Endothelial cell of umbilical vein (primary cell): ENCODE measurements around the gene NDUFA6. TPM values are rescaled to one million over a fixed set of nuclear protein-coding genes. Genes with fewer than 3 reads are reported as not detected.

Source experiments
- BruUV-seq: library from RNA; stranded (reverse); fragments of 400-500 nt; replicated peaks from 2 replicates; lab custom pipeline; 2021; lab: Mats Ljungman, UMichigan
- CTCF ChIA-PET: fragments of 300-600, 350-600 bp; sonication (Branson Sonifier 250); formaldehyde crosslinking; loops from one replicate; lab custom pipeline; 2021; ENCODE audit warnings: antibody characterized with exemption, inconsistent platforms; lab: Charles Lee
- POLR2A ChIA-PET: fragments of 300-600, 350-600 bp; sonication (Branson Sonifier 250); formaldehyde crosslinking; loops from one replicate; lab custom pipeline; 2021; ENCODE audit warnings: antibody characterized with exemption, inconsistent platforms; lab: Charles Lee
- DNase-seq: peaks from one replicate; pipeline ENCODE4 v3.0.0-alpha.2; 2011; ENCODE audit warnings: low read depth, low spot score
- FAIRE-seq: peaks from 2 replicates; lab custom pipeline; 2011; peaks lifted over from hg19 to GRCh38; lab: Jason Lieb, UNC
- H2AFZ ChIP-seq: 2 replicates; pipeline ENCODE4 v1.6.0; 2012; ENCODE audit warnings: low read depth, low read length, control low read depth, inconsistent platforms
- H3K27ac ChIP-seq: 2 replicates; pipeline ENCODE4 v1.5.1; 2011; ENCODE audit warnings: low read depth, mild to moderate bottlenecking, control low read depth, low read length, moderate library complexity; ENCODE audit not compliant: insufficient read depth
- H3K27me3 ChIP-seq, 2 experiments: 2 replicates each; pipeline versions ENCODE4 v1.6.0 to v1.6.1; 2011; ENCODE audit warnings: low read length in 2 of 2, mixed read lengths in 1 of 2; ENCODE audit not compliant: control insufficient read depth in 2 of 2, insufficient read depth in 2 of 2
- H3K36me3 ChIP-seq, 2 experiments: 2 replicates in 1 of 2; 3 replicates in 1 of 2; pipeline ENCODE4 v1.5.1; 2011; ENCODE audit warnings: low read length in 2 of 2, mild to moderate bottlenecking in 1 of 2, moderate library complexity in 1 of 2; ENCODE audit not compliant: control insufficient read depth in 2 of 2, insufficient read depth in 2 of 2; ENCODE audit errors: extremely low read depth in 1 of 2
- H3K4me1 ChIP-seq: 3 replicates; pipeline ENCODE4 v1.5.1; 2011; ENCODE audit warnings: mild to moderate bottlenecking, low read length; ENCODE audit not compliant: control insufficient read depth, insufficient read depth; ENCODE audit errors: extremely low read depth
- H3K4me2 ChIP-seq: 2 replicates; pipeline ENCODE4 v1.6.1; 2011; ENCODE audit warnings: low read length, control low read depth, mixed read lengths; ENCODE audit not compliant: insufficient read depth
- H3K4me3 ChIP-seq, 3 experiments: fragments of 200-600 bp in 1 of 3; sonication (generic), shearing (Covaris generic) in 1 of 3; replicated peaks in 1 of 3; 2 replicates each; pipeline ENCODE4 v1.5.1; 2011 to 2016; ENCODE audit warnings: control low read depth in 3 of 3, low read length in 3 of 3, mild to moderate bottlenecking in 2 of 3, inconsistent platforms in 1 of 3, low read depth in 1 of 3, moderate library complexity in 1 of 3; ENCODE audit not compliant: insufficient read depth in 1 of 3
- H3K79me2 ChIP-seq: 2 replicates; pipeline ENCODE4 v1.6.0; 2012; ENCODE audit warnings: low read length, inconsistent platforms; ENCODE audit not compliant: control insufficient read depth, insufficient read depth
- H3K9ac ChIP-seq: replicated peaks from 2 replicates; pipeline ENCODE3; 2011; ENCODE audit warnings: low read length, control low read depth; ENCODE audit not compliant: insufficient read depth; ENCODE audit errors: extremely low read depth
- H3K9me1 ChIP-seq: replicated peaks from 3 replicates; pipeline ENCODE4 v1.6.0; 2011; ENCODE audit warnings: mild to moderate bottlenecking, low read length; ENCODE audit not compliant: control insufficient read depth, insufficient read depth; ENCODE audit errors: extremely low read depth
- H3K9me3 ChIP-seq: replicated peaks from 2 replicates; pipeline ENCODE4 v1.5.1; 2012; ENCODE audit warnings: low read length, inconsistent platforms; ENCODE audit not compliant: control insufficient read depth, insufficient read depth
- H4K20me1 ChIP-seq: replicated peaks from 2 replicates; pipeline ENCODE3; 2011; ENCODE audit warnings: mild to moderate bottlenecking, low read length; ENCODE audit not compliant: control insufficient read depth, insufficient read depth; ENCODE audit errors: extremely low read depth
- EZH2 ChIP-seq: IDR thresholded peaks from 2 replicates; pipeline ENCODE4 v1.6.1; 2012; ENCODE audit warnings: borderline replicate concordance, low read depth, mild to moderate bottlenecking, moderate library complexity, low read length, inconsistent platforms; ENCODE audit not compliant: severe bottlenecking
- FOS ChIP-seq: IDR thresholded peaks from 2 replicates; pipeline ENCODE4 v1.6.1; 2011; ENCODE audit warnings: mild to moderate bottlenecking, low read length, moderate library complexity, borderline replicate concordance; ENCODE audit not compliant: insufficient read depth
- GATA2 ChIP-seq: IDR thresholded peaks from 2 replicates; pipeline ENCODE4 v1.7.0; 2011; ENCODE audit warnings: low read depth, mild to moderate bottlenecking, moderate library complexity, mixed read lengths, low read length; ENCODE audit not compliant: insufficient read length, insufficient read depth
- JUN ChIP-seq: IDR thresholded peaks from 2 replicates; pipeline ENCODE4 v1.6.1; 2011; ENCODE audit warnings: borderline replicate concordance, low read depth; ENCODE audit not compliant: insufficient read length, insufficient read depth
- MAX ChIP-seq: IDR thresholded peaks from 2 replicates; pipeline ENCODE4 v1.6.1; 2011; ENCODE audit not compliant: insufficient read depth, insufficient read length
- MYC ChIP-seq: IDR thresholded peaks from one replicate; pipeline ENCODE4 v1.6.1; 2011; ENCODE audit warnings: mild to moderate bottlenecking, low read depth, low read length
- POLR2A ChIP-seq: IDR thresholded peaks from 2 replicates; pipeline ENCODE4 v1.6.1; 2012; ENCODE audit warnings: low read depth, mild to moderate bottlenecking, control low read depth, low read length
- POLR2AphosphoS5 ChIP-seq: IDR thresholded peaks from 2 replicates; pipeline ENCODE4 v1.6.1; 2012; ENCODE audit warnings: low read depth, mild to moderate bottlenecking, control low read depth, low read length, moderate library complexity; ENCODE audit not compliant: insufficient read depth
- dilution Hi-C: fragments of 300-500 bp; cut with MboI; formaldehyde crosslinking; loops from one replicate; pipeline ENCODE4 v1.15.0; 2019; ENCODE audit warnings: low sequenced_read_pairs; ENCODE audit not compliant: extremely low pct_ligation_motif_present
- intact Hi-C: fragments of 100-400 bp; cut with micrococcal nuclease; formaldehyde crosslinking; loops from one replicate; pipeline ENCODE4 v1.10.0; 2022
- polyA plus RNA-seq, 4 experiments: library from polyadenylated mRNA; depleted of rRNA in 3 of 4; stranded (reverse) in 3 of 4; unstranded in 1 of 4; fragments of >200 nt; gene quantifications; 2 replicates each; pipeline versions ENCODE4 v1.2.1 to v1.2.3, GENCODE V29; 2011 to 2012; ENCODE audit warnings: missing spikeins in 1 of 4
- total RNA-seq: library from RNA; stranded (reverse); gene quantifications from 2 replicates; pipeline ENCODE4 v1.2.3, GENCODE V29; 2021
- TF ChIP-seq, protein P1 (sequence below), 2 donors: IDR thresholded peaks; 1 replicate in 1 of 2; 2 replicates in 1 of 2; pipeline ENCODE4 v1.5.1; 2011; ENCODE audit warnings: low read length in 2 of 2, mild to moderate bottlenecking in 2 of 2, moderate library complexity in 2 of 2, control low read depth in 1 of 2, inconsistent platforms in 1 of 2, low read depth in 1 of 2; ENCODE audit not compliant: insufficient read depth in 1 of 2; ENCODE audit errors: extremely low read depth in 1 of 2

NDUFA6 gene
- total and polyA plus RNA-seq, 2 donors (not counting 3 experiments of a cell fraction or from before 2014, with no cell fraction given): 66.1 to 95.7 TPM

GRCh38 chr22:42056757-42057511 is 33.6 kb downstream of the NDUFA6 start:
- Histone ChIP-seq H3K79me2 (no peaks in the 10 kb centered on the region), H3K9ac (no peak overlapping the region), H3K4me2 (no peak overlapping the region), H2AFZ (no peak overlapping the region), H3K27me3 (no peaks in the 10 kb centered on the region), H3K4me1 (no peaks in the 10 kb centered on the region), H3K4me3 (no peak overlapping the region), H3K36me3 (peaks cover 5 to 9% of the 10 kb centered on the region in 2 experiments), H3K9me1 (no peaks in the 10 kb centered on the region), H4K20me1 (no peaks in the 10 kb centered on the region), H3K9me3 (no peaks in the 10 kb centered on the region), H3K27ac (no peak overlapping the region)
- BruUV-seq: no TSS peak
- dilution Hi-C loops (no loop called here), intact Hi-C loops (no loop called here)
- TF ChIP-seq MYC: no peak
- TF ChIP-seq POLR2A: no peak
- no peak for TF ChIP-seq POLR2AphosphoS5
- TF ChIP-seq GATA2: no peak
- no peak for TF ChIP-seq EZH2
- TF ChIP-seq JUN: no peak
- TF ChIP-seq, protein P1, sequence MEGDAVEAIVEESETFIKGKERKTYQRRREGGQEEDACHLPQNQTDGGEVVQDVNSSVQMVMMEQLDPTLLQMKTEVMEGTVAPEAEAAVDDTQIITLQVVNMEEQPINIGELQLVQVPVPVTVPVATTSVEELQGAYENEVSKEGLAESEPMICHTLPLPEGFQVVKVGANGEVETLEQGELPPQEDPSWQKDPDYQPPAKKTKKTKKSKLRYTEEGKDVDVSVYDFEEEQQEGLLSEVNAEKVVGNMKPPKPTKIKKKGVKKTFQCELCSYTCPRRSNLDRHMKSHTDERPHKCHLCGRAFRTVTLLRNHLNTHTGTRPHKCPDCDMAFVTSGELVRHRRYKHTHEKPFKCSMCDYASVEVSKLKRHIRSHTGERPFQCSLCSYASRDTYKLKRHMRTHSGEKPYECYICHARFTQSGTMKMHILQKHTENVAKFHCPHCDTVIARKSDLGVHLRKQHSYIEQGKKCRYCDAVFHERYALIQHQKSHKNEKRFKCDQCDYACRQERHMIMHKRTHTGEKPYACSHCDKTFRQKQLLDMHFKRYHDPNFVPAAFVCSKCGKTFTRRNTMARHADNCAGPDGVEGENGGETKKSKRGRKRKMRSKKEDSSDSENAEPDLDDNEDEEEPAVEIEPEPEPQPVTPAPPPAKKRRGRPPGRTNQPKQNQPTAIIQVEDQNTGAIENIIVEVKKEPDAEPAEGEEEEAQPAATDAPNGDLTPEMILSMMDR (IDR thresholded peaks at IDR 0.05; ENCODE audit: extremely low read depth in 1 of 2, insufficient read depth in 1 of 2, low read depth in 1 of 2, low read length in 2 of 2): no peak
- TF ChIP-seq MAX: no peak
- TF ChIP-seq FOS: no peak
- FAIRE-seq: no peak
- POLR2A ChIA-PET: no interaction called here
- no peak for DNase-seq
- CTCF ChIA-PET: interaction anchor here (1.5 kb wide), 1 partner anchor 12 kb away, joined by 3 read pairs; no protein-coding TSS in a partner anchor
